Ramos (cell line): ENCODE measurements around the gene PSIP1.
"Not testable (repeated sequence)": the region's sequence is repeated elsewhere in the genome, so short reads cannot be mapped to it uniquely, and the experiment has no call there.

Experiments used
- in situ Hi-C: fragments of 300-500 bp; cut with MboI; formaldehyde crosslinking; loops from one replicate; pipeline ENCODE4 v1.14.3; 2022; ENCODE audit warnings: low sequenced_read_pairs; ENCODE audit not compliant: unreplicated experiment

The PSIP1 gene

DNA sequence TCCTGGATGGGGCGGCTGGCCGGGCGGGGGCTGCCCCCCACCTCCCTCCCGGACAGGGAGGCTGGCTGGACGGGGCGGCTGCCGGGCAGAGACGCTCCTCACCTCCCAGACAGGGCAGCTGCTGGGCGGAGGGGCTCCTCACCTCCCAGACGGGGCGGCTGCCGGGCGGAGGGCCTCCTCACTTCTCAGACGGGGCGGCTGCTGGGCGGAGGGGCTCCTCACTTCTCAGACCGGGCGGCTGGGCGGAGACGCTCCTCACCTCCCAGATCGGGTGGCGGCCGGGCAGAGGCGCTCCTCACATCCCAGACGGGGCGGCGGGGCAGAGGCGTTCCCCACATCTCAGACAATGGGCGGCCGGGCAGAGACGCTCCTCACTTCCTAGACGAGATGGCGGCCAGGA lies 68.5 kb downstream of the PSIP1 start:
- in situ Hi-C loops: not testable (repeated sequence)

DNA sequence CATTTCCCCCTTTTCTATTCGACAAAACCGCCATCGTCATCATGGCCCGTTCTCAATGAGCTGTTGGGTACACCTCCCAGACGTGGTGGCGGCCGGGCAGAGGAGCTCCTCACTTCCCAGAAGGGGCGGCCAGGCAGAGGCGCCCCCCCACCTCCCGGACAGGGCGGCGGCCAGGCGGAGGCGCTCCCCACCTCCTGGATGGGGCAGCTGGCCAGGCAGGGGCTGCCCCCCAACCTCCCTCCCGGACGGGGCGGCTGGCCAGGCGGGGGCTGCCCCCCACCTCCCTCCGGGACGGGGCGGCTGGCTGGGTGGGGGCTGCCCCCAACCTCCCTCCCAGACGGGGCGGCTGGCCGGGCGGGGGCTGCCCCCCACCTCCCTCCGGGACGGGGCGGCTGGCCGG lies 68.9 kb downstream of the PSIP1 start:
- in situ Hi-C loops: not testable (repeated sequence)

DNA sequence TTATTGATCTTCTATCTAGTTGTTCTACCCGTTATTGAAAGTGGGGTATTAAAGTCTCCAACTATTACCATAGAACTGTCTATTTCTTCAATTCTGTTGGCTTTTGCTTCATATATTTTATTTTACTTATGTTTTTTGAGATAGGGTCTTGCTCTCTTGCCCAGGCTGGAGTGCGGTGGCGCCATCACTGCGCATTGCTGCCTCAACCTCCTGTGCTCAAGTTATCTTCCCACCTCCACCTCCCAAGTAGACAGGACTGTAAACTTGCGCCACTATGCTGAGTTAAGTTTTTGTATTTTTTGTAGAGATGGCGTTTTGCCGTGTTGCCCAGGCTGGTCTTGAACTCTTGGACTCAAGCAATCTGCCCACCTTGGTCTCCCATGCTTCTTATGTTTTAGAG lies 71.9 kb downstream of the PSIP1 start:
- in situ Hi-C loops: no loop called here

DNA sequence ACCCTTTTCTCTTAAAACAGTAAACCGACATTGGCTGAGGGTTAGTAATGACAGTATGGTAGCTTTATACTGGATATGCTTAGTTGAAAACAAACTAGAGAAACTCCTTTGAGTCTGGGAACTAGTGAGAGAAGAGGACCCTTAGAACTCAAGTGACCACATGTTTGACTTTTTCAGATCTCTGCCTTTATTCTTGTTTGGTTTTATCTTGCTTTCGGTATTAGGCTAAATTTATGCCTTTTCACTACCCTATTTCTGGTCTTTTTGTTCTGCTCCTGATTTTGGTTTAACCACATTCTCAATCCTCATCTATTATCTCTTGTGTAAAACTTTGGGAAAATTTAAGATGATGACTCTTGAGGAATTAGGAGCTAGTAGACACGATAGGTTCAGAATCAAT lies 77.1 kb downstream of the PSIP1 start:
- in situ Hi-C loops: no loop called here

DNA sequence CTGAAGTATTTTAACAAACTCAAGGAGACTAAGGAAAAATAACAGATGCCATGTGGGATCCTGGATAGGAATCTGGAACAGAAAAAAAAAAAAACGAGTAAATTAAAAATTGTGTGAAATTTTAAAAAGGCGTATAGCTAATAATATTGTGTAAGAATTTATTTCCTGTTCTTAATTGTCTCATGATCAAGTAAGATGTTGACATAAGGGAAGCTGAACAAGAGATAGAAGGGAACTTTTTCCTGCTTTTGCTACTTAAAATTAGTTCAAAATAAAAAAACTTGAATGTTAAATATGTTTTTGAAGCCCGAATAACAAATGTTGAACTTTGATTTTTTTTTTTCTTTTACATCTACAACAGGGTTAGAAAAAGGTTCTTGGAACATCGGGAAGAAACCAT lies 77.6 kb downstream of the PSIP1 start:
- in situ Hi-C loops: no loop called here

DNA sequence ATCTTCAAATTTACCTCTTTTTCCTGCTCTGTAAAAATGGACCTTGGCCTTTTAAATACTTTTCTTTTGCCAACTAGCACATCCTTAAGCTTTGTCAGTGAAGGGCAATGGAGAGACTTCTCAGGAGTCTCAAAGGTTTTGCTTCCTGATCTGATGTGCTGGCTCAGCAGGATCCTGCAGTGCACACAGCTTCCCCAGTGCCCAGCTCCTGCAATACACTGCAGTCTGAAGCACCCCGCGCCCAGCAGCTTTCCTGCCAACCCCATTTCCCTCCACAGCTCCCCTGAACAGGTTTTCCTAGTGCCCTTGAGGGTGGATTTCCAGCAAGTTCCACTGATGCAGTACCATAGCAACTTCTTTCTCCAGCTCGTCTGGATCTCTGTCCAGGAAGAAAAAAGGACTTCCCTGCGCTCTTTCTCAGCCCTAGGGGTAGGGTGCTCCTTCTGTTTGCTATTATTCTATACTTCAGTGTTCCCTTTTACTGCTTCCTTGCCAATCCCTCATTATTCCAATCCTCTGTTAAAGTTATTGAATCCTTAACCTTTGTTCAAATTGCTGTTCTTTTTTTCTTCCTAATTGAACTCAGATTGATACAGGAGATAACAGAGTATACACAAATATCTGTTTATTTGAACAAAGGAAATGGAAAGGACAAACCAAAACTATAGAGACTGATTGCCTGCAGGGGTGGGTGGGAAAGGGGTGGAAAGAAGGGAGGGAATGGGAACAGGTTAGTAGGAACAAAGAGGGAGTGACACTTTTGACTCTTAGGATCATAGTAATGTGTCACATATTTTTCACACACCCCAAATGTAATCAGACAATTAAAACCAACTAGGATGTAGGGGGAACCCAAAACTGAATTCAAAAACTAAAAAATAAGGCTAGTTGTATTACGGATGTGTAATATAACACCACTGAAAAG lies 79.6 kb downstream of the PSIP1 start:
- in situ Hi-C loops: no loop called here

DNA sequence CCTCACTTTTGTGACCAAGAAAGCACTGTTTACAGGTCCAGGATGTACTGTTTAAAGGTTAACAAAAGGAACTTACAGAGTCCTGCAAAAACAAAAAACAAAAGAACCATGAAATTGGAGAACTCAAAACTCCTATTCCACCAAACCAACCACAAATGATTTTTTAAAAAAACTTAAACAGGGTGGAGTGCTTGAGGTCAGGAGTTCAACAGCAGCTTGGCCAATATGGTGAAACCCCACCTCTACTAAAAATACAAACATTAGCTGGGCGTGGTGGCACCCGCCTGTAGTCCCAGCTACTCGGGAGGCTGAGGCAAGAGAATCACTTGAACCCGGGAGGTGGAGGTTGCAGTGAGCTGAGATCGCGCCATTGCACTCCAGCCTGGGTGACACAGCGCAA lies 83.1 kb downstream of the PSIP1 start:
- in situ Hi-C loops: not testable (repeated sequence)

DNA sequence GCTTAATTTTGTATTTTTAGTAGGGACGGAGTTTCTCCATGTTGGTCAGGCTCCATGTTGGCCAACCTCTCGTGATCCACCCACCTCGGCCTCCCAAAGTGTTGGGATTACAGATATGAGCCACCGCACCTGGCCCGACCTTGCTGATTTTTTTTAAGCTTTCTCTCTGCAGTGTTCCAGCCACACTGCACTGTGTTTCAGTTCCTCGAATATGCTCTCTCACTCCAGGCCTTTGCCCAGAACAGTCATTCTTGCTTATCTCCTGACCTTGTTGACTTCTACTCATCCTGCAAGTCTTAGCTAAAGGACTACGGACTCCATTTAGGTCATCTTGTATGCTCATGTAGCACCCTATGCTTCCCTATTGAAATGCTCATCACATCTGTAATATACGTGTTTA lies 84.8 kb downstream of the PSIP1 start:
- in situ Hi-C loops: no loop called here

DNA sequence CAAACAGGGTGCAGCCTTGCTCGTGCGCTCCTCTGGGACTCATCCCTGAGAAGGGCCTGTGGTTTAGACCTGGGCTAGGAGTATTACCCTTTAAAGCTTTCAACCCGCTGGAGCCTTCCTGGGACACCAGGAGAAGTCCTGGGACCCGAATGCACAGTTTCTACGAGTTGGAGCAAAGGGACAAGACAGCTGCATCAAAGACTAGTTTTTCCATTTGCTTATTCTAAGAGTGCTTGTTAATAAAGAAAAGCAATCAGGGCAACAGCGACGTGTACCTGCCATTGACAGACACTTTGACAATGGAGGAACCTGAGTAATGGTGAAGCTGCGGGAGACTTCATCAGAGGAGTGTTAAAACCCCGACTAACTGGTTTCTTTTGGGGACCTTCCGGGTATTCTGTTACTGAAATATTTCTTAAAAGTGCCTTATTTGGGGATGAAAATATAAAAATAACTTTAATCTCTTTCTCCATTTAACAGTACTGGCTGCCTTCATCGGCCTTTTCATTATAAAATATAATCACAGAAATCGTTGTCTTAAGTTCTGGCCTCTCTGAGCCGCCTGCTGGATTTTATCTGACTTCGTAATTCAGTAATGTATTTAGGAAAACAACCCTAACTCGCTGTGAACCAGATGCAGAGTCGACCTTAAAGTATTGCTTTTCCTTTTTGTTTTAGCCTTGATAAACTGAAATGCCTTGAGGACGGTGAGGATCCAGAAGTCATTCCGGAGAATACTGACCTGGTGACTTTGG lies 87.4 kb downstream of the PSIP1 start:
- in situ Hi-C loops: no loop called here

DNA sequence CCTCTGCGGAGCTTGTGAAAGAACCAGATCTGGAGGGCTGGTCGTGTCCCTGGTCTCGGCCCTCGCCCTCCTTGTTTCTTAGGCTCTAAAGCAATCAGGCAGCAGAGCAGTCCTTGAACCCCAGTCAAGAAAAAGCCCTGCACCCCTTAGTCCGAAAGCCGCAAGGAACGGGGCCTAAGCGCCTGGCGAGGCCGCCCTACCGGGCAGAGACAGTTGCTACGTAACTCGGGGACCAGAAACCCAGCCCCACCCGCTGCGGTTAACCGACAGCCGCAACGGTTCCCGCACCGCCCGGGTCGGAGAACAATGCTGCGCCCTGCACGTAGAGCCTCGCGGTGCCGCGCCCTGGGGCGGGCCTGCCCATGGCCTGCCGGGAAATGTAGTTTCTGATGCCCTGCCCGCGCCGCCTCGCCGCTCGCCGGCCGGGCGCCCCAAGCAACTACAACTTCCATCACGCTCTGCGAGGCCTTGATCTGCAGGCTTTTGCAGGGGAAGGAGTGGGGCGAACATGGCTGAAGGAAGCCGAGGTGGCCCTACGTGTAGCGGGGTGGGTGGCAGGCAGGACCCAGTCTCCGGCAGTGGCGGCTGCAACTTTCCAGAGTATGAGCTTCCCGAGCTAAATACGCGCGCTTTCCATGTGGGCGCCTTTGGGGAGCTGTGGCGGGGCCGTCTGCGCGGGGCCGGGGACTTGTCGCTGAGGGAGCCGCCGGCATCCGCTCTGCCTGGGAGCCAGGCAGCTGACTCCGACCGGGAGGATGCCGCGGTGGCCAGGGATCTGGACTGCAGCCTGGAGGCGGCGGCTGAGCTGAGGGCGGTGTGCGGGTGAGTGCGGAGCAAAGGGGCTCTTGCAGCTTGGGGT lies 88.2 kb downstream of the PSIP1 start, which contains the start of gene SNAPC3:
SNAPC3 (plus strand) TSS at position 505 of the 859 bp plus-strand sequence; CDS start at position 509, 4 bp downstream.
- in situ Hi-C loops: no loop called here

DNA sequence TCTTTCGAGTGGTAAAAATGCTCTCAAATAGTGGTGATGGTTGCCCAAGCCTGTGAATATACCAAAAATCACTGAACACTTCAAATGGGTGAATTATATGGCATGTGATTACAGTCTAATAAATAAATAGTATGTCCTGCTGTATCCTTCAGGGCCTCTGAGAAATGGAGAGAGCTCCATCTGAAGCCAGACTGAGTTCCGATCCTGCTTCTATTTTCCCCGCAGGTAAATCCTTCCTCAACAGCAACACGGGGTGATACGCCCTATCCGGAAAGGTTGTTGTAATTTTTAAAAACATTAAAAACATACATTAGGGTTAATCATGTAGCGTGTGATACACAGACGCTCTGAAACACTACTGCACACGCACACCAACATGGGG lies 88.8 kb downstream of the PSIP1 start:
- in situ Hi-C loops: no loop called here

DNA sequence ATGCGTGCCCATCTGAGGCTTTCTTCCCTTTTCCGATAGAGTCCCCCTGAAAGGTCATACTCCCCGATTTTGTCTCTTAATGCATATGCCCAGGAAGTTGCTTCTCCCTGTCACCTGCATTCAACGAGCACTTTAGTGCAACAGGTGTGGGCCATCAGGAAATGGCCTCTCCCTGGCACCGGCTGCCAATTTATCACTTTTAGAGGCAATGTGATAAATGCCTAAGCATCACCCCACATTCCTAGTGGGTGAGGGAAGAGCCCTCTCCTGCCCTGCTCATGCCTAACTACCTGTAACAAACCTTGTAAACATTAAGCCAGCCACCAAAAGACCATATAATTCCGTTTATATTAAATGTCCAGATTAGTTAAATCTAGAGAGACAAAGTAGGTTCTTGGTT lies 89.2 kb downstream of the PSIP1 start:
- in situ Hi-C loops: no loop called here

DNA sequence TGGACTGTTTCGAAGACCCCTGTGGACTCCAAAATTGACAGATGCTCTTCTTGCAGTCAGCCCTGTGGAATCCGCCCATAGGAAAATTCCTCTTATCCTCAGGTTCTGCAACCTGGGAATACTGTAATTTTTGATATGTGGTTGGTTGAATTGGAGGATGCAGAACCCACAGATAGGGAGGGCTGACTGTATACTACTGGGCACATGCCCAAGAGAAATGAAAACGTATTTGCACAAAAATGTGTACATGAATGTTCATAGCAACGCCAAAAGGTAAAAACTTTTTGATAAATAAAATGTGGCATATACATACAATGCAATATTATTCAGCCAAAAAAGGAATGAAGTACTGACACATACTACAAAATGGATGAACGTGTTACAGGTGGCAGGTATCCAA lies 90.0 kb downstream of the PSIP1 start:
- in situ Hi-C loops: no loop called here

DNA sequence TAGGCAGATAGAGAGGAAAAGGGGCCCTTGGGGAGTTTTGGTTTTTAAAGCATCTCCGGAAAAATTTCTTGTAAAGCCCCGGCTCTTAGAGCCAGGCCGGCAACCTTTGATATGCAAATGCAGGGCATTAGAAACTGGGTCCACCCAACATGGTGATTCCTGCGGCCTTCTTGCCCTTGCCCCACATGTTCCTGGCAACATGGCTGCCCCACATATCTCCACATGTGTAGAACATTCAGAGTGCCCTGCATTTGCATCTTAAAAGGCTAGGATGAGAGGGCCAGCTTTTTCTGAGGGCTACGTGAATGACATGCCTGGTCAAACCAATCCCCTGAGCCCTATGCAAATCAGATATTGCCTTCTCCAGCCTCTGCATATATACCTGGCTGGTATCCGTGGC lies 93.1 kb downstream of the PSIP1 start:
- in situ Hi-C loops: no loop called here

DNA sequence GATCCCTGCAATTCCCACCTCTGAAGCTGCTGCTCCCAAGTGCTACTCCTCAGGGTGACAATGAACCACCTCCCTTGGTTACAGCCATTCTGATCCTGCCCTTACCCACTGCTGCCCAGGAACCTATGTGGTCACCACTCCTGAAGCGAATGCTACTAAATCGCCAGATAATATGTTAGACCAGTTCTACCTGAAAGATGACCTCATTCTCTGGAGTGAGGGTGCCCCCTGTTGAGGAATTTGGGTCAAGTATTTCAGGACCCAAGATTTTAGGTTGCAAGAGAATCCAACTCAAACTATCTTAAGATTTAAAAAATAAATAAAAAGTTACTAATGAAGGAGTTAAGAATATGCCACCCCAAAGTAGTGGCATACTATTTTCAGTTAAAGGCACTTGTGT lies 93.9 kb downstream of the PSIP1 start:
- in situ Hi-C loops: no loop called here
